ENCODE data around the gene C5orf52. TPM values are rescaled to one million over a fixed set of nuclear protein-coding genes. Genes with fewer than 3 reads are reported as not detected.
"Not testable (repeated sequence)": the region's sequence is repeated elsewhere in the genome, so short reads cannot be mapped to it uniquely, and the experiment has no call there.

Gene C5orf52
- total RNA-seq, 1 donor from 2014 or later = not detected

- H3K36me3 Mint-ChIP-seq (ENCODE audit: unreplicated experiment) = no peaks in the 10 kb centered on the region
- no peaks in the 10 kb centered on the region for H3K9me3 Mint-ChIP-seq (ENCODE audit: unreplicated experiment)
- TF ChIP-seq CTCF (IDR thresholded peaks at IDR 0.05; ENCODE audit: partially characterized antibody, unreplicated experiment) = no peak
- no peaks in the 10 kb centered on the region for H3K4me1 Mint-ChIP-seq (ENCODE audit: low read depth, unreplicated experiment)
- H3K27me3 Mint-ChIP-seq (ENCODE audit: unreplicated experiment) = peaks cover 2% of the 10 kb centered on the region
- H3K4me3 Mint-ChIP-seq (ENCODE audit: unreplicated experiment) = no peak overlapping the region
- no peak overlapping the region for H3K27ac Mint-ChIP-seq (ENCODE audit: unreplicated experiment)
- DNase-seq = no peak
Measured at GRCh38 chr5:157713830-157714595, 42.7 kb downstream of the C5orf52 start.

GRCh38 chr5:157714596-157714864 is 43.2 kb downstream of the C5orf52 start:
- no peak for DNase-seq
- H3K9me3 Mint-ChIP-seq (ENCODE audit: unreplicated experiment) = no peaks in the 10 kb centered on the region
- no peaks in the 10 kb centered on the region for H3K36me3 Mint-ChIP-seq (ENCODE audit: unreplicated experiment)
- no peaks in the 10 kb centered on the region for H3K4me1 Mint-ChIP-seq (ENCODE audit: low read depth, unreplicated experiment)
- no peak for TF ChIP-seq CTCF (IDR thresholded peaks at IDR 0.05; ENCODE audit: partially characterized antibody, unreplicated experiment)
- H3K4me3 Mint-ChIP-seq (ENCODE audit: unreplicated experiment) = no peak overlapping the region
- H3K27me3 Mint-ChIP-seq (ENCODE audit: unreplicated experiment) = peaks cover 2% of the 10 kb centered on the region
- H3K27ac Mint-ChIP-seq (ENCODE audit: unreplicated experiment) = no peak overlapping the region

- Mint-ChIP-seq H3K4me3 (ENCODE audit: unreplicated experiment) (no peak overlapping the region), H3K27me3 (ENCODE audit: unreplicated experiment) (peaks cover 3% of the 10 kb centered on the region), H3K27ac (ENCODE audit: unreplicated experiment) (no peak overlapping the region), H3K36me3 (ENCODE audit: unreplicated experiment) (no peaks in the 10 kb centered on the region), H3K4me1 (ENCODE audit: low read depth, unreplicated experiment) (no peaks in the 10 kb centered on the region), H3K9me3 (ENCODE audit: unreplicated experiment) (peaks cover 3% of the 10 kb centered on the region)
- TF ChIP-seq CTCF (IDR thresholded peaks at IDR 0.05; ENCODE audit: partially characterized antibody, unreplicated experiment) = peak; percentile 49
- DNase-seq = no peak
Measured at GRCh38 chr5:157718519-157718918, 47.2 kb downstream of the C5orf52 start.

GRCh38 chr5:157719245-157719644 is 47.9 kb downstream of the C5orf52 start:
- Mint-ChIP-seq H3K36me3 (ENCODE audit: unreplicated experiment) (no peaks in the 10 kb centered on the region), H3K27me3 (ENCODE audit: unreplicated experiment) (peaks cover 5% of the 10 kb centered on the region), H3K9me3 (ENCODE audit: unreplicated experiment) (peaks cover 3% of the 10 kb centered on the region), H3K27ac (ENCODE audit: unreplicated experiment) (no peak overlapping the region), H3K4me3 (ENCODE audit: unreplicated experiment) (no peak overlapping the region), H3K4me1 (ENCODE audit: low read depth, unreplicated experiment) (no peaks in the 10 kb centered on the region)
- DNase-seq = no peak
- TF ChIP-seq CTCF (IDR thresholded peaks at IDR 0.05; ENCODE audit: partially characterized antibody, unreplicated experiment) = no peak

GRCh38 chr5:157721159-157721558 is 49.8 kb downstream of the C5orf52 start:
- Mint-ChIP-seq H3K9me3 (ENCODE audit: unreplicated experiment) (peaks cover 5% of the 10 kb centered on the region), H3K4me3 (ENCODE audit: unreplicated experiment) (no peak overlapping the region), H3K27me3 (ENCODE audit: unreplicated experiment) (peaks cover 8% of the 10 kb centered on the region), H3K36me3 (ENCODE audit: unreplicated experiment) (peaks cover 7% of the 10 kb centered on the region), H3K4me1 (ENCODE audit: low read depth, unreplicated experiment) (no peaks in the 10 kb centered on the region), H3K27ac (ENCODE audit: unreplicated experiment) (no peak overlapping the region)
- DNase-seq = no peak
- TF ChIP-seq CTCF (IDR thresholded peaks at IDR 0.05; ENCODE audit: partially characterized antibody, unreplicated experiment) = no peak

- H3K9me3 Mint-ChIP-seq (ENCODE audit: unreplicated experiment); H3K4me1 Mint-ChIP-seq (ENCODE audit: low read depth, unreplicated experiment); H3K27ac Mint-ChIP-seq (ENCODE audit: unreplicated experiment); H3K4me3 Mint-ChIP-seq (ENCODE audit: unreplicated experiment); H3K27me3 Mint-ChIP-seq (ENCODE audit: unreplicated experiment); H3K36me3 Mint-ChIP-seq (ENCODE audit: unreplicated experiment); DNase-seq: not testable (repeated sequence)
Measured at GRCh38 chr5:157722895-157723294, 51.6 kb downstream of the C5orf52 start.

GRCh38 chr5:157726607-157727006 is 55.3 kb downstream of the C5orf52 start:
- not testable (repeated sequence) for H3K36me3 Mint-ChIP-seq (ENCODE audit: unreplicated experiment); H3K4me1 Mint-ChIP-seq (ENCODE audit: low read depth, unreplicated experiment); H3K27ac Mint-ChIP-seq (ENCODE audit: unreplicated experiment); H3K4me3 Mint-ChIP-seq (ENCODE audit: unreplicated experiment); DNase-seq; H3K9me3 Mint-ChIP-seq (ENCODE audit: unreplicated experiment); H3K27me3 Mint-ChIP-seq (ENCODE audit: unreplicated experiment)

- not testable (repeated sequence) for H3K36me3 Mint-ChIP-seq (ENCODE audit: unreplicated experiment); H3K9me3 Mint-ChIP-seq (ENCODE audit: unreplicated experiment); H3K27ac Mint-ChIP-seq (ENCODE audit: unreplicated experiment); H3K4me1 Mint-ChIP-seq (ENCODE audit: low read depth, unreplicated experiment); H3K27me3 Mint-ChIP-seq (ENCODE audit: unreplicated experiment); DNase-seq; H3K4me3 Mint-ChIP-seq (ENCODE audit: unreplicated experiment)
Measured at GRCh38 chr5:157727858-157728257, 56.5 kb downstream of the C5orf52 start.
